NCI-H2081 treated with DMSO at 0.1 percent for 48 hours (cell line): ENCODE results near the gene DES.

Source experiments
- DNase-seq: peaks from one replicate; lab custom pipeline; 2025; lab: John Stamatoyannopoulos, UW

The DES gene

DNA sequence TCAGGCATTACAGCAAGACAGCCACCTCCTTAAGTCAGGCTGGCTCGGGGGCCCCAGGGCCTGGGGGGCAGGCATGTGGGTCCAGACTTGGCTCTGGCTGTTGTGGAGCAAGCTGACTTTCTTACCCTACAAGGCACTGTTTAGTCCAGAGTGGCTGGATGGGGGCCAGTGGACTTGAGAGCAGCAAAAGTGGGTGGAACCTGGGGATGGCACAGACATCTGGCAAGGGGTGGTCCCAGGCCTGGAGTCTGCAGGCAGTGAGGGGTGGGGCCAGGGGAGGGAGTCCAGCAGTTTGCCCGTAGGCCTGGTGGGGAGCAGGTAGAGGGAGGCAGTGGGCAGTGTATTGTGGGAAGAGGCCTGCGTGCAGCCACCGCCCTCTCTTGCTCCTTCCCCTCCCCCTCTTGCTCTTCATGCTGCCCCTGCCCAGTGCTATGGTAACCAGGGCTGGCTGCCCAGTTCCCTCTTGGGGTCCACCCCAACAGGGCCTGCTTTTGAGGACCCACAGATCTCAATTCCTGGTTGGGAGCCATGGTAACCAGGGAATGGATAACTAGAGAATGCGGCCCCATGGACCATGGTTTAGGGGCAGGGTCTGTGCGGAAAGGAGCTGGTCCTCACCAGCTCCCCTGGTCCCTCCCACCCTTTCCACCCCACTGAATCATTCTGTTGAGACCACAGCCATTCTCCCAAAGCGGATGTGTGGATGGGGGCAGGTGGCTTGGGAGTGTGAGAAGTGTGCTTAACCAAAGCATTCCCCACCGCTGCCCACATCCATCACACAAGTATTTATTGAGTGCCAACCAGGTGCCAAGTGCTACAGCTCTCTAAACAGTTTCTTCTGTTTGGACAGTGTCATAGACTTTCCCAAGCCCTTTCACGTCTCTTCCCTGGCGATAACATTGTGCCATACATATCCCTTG, 35.8 kb downstream of the DES start:
- DNase-seq: no peak

DNA sequence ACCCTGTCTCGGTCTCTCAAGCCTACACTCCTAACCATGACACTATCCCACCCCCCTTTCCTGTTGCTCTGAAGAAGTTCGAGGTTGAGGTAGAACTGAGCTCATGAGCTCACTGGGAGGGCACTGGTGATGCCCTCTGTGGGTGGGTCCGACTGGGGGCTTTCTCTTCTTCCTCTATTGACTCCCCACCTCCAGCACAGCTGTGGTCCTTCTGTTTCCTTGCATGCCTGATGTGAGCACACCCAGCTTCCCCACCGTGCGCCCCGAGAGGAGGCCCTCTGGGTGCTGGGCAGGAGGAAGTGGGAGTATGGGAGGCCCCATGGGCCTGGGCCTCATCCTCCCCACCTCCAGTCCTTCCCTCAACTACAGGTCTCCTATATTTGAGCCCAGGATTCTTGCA, 37.4 kb downstream of the DES start:
- DNase-seq: no peak

DNA sequence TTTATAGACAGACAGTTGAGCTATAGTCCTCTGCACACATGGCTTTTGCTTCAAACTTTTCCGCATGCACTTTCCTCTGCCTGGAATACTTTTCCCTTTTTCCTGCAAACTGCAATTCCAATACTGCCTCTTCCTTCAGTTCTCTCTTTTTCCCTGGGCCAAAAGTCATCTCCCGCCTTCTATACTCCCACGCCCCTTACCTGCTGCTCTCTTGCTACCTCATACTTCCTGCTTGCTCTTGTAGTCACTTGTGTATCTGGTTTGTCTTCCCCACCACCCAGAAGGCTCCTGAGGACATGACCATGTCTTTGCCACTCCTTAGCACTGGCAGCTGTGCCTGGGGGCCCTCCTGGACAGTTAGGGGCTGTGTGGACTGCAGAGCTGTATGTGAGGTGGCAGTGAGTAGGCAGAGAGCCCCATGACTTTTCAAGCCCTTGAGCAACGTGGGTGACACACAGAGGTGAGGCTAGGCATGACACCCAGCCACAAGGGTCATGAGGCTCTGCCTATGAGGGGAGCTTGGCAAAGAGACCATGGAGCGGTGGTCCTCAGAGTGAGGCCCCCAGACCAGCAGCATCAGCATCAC, 39.7 kb downstream of the DES start:
- DNase-seq: no peak

DNA sequence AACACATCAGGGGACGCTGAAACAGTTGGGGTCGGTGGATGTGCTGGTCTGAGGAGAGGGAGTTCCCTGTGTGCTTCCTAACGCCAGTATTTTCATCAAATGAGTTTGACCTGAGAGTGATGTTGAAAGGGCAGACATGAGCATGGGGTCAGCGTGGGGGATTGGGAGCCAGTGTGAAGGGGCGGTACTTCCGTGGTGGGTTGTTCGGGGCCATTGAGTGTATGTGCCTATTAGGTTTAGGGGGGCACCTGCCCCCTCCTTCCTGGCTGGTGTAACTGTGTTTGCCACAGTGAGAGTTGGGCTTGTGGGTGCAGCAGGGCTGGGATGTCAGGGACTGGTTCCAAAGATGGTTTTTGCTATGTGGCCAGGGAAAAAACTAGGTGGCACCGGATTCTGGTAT, 40.8 kb downstream of the DES start:
- no peak for DNase-seq

DNA sequence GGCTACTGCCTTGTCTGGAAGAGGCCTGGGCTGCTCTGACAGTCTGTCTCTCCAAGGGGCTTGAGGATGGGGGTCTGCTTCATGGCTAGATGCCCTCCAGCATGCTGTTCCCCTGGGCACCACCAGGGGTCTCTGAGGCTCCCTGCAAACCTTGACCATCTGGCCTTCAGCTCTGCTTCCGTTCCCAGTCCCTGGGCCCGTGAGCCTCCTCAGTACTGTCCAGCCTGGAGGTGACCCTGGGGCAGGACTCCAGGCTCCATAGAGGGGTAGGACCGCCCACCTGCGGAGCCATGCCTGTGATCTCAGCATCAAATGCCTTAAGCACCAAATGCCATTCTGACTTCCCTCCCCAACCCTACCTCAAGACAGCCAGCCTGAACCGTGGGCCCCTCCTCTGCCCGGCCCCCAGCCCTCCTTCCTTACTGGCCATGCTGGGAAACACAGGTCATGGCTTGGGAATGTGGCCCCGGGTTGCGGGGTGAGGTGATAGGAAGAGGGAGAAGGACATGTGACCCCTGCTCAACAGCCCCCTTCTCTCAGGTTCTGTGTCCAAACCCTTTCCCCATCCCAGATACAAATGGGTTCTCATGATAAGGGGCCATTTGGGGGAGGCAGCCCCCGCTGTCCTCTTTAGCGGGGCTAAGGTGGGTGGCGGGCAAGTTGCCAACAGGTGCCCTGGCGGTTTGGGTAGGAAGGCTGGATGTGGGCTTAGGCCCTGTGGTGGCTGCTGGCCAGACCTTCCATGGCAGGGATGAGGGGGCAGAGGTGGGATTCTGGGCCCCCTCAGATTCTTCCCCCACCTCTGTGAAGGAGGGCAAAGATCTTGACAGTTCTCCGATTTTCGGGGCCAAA, 41.5 kb downstream of the DES start:
- no peak for DNase-seq

DNA sequence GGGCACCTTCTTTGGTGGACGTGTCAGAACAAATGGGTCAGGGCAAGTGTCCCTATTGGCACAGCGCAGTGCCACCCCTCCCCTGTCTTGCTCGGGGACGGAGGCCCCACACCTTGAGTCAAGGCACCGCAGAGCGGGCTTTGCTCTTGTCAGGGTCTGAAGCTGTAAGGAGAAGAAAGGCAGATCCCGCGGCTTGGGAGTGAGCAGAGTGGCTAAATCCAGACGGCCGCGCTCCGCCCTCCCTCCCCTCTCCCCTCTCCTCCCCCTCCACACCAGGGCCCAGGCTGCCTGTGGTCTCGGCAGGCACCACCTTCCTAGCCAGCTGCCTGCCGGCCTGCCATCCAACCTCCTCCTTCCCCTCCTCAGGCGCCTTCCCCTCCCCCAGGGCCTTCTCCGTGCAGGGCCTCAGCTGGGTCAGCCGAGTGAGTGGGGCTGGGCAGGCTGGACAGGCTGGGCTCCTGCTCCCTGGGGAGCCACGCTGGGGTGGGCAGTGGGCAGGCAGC, 42.3 kb downstream of the DES start:
- DNase-seq: no peak

DNA sequence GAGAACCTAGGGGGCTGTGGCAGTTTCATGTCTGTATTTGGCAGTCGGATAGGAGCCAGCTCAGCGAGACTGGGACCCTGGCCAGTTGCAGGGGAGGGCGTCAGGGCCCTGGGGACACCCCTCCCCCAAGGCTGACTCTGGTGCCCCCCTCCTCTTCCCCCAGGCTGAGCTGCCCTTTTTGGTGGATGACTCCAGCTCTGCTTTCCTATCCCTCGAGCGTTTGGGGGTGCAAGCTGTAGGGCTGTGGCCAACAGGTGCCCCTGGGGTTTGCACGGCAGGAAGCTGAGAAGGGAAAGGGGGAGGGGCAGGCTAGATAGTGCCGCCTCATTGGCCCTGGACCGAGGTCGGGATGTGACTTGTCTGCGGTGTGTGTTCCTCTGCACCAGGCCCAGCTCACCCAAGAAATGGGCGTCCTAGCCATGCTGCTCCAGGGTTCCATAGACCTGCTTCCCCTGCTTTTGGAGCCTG, 42.9 kb downstream of the DES start:
- no peak for DNase-seq

DNA sequence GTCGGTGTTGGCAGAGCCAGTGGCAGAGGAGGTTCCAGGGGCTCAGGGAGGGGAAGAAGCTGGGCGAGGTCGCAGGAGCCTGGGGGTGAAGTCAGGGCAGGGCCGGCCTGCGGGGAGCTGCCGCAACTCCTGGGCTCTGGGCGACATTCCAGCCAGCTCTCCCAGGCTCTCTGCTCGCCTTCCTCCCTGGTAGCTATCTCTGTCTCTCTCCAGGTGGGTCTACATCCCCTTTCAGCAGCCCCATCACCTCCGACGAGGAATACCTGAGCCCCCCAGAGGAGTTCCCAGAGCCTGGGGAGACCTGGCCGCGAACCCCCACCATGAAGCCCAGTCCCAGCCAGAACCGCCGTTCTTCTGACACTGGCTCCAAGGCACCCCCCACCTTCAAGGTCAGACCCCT, 43.5 kb downstream of the DES start:
- DNase-seq: no peak

DNA sequence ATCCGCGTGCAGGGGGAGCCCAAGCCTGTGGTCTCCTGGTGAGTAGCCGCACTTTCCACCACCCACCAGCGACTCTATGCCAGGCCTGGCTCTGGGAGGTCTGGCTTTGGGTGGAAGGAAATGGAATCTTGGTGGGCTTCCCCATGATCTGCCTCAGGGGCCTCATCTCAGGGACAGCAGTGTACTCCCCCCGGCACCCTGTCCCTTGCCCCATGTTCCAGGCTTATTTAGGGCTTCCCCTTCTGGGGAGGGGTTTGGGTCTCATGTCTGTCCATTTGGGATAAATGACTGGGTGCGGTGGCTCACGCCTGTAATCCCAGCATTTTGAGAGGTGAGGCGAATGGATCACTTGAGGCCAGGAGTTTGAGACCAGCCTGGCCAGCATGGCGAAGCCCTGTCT, 44.2 kb downstream of the DES start:
- no peak for DNase-seq

DNA sequence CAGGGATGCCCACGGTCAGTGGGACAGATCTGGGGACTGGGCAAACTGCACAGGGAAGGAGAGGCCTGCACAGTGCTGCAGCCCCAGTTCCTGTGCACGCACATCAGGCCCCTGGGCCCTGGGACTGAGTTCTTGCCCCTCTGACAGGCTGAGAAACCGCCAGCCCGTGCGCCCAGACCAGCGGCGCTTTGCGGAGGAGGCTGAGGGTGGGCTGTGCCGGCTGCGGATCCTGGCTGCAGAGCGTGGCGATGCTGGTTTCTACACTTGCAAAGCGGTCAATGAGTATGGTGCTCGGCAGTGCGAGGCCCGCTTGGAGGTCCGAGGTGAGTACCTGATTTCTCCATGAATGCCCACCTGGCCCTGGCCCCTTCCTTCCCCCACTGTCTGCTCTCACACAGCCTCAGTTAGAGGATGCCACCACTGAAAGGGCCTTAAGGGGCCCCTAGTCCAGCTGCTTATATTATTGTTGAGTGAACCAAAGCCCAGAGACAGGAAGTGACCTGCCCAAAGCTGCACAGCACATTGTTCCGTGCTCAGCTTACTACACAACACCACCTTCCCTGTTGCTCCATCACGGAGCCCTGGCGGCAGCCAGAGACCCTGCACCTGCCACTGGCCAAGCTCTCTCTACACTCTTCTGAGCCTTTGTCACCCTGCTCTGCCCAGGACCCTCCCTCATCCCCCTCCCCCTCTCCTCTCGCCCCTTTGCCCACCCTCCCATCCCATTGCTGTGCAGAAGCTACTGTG, 46.3 kb downstream of the DES start:
- DNase-seq: no peak

DNA sequence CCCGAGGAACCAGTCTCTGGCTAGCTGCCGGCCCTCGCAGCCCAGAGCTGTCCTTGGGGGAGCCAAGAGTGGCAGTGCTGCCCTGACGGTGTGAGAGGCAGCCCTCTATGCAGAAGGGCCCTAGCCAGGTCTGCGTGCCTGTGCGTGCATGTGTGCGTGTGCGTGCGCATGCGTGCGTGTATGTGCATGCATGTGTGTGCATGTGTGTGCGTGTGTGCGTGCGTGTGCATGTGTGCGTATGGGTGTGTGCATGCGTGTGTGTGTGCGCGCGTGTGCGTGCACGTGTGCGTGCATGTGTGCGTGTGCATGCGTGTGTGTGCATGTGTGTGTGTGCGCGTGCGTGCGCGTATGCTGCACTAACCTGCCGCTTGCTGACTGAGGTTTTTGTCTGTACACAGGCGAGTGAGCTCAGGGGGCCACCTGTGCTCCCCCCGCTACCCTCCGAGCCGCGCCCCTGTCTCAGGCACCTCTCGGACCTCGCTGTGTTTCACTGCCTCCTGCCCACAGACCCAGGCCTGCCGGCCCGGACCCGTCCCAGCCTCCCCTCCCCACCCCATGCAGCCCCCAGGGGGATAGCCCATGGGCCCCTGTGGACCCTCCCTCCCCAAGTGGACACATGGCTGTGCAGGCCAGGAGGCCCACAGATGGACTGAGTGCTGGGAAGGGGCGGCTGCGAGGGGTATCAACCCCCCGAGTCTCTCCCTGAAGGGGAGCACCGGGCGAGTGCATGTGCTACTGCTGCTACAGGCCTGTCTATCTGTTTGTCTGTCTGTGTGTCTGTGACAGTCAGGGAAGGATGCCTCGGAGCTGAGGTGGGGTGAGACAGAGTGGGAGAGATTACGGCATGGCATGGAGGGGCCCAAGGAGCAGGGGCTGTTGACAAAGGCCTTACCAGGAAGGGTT, 47.7 kb downstream of the DES start:
- no peak for DNase-seq

DNA sequence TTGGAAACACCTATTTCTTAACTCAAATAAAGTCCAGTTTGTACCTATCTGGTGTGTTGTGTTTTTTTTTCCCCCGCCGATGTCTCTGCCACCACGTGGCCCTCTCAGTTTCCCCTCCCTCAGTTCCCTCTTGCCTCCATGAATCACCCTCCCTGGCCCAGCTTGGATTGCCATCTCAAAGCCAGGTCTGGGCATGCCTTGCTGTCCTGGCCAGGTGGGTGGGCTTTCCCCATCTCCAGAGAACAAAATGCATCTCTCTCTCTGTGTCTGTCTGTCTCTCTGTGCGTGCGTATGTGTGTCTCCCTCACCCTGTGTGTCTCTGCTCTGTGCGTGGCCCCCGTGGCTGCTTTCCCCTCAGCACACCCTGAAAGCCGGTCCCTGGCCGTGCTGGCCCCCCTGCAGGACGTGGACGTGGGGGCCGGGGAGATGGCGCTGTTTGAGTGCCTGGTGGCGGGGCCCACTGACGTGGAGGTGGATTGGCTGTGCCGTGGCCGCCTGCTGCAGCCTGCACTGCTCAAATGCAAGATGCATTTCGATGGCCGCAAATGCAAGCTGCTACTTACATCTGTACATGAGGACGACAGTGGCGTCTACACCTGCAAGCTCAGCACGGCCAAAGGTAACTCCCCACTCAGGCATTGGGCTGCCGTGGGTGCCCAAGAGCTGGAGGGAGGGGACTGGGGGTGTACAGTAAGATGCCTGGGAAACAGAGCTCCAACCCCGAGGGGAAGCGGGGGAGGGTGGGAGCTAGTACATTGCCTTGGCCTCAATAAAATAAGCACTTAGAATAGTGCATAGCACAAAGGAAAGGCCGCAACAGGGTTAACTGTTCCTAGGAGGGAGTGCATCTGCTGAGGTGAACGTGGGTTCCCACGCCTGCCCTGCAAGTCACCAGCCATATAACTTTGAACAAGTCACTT, 48.9 kb downstream of the DES start:
- no peak for DNase-seq

DNA sequence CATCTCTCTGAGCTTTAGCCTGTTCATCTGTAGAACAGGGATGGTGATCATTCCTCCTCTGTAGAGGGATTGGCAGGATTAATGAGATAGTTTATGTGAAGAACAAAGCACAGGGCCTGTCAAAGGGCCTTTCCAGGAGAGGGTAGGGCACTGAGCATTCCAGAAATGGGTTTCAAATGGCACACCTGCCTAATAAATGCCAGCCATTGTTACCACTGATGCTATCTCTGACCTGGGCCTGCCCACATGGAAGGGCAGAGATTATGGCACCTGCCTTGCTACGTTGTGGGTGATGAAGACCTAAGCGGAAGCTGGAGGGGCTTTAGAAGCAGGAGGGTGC, 49.5 kb downstream of the DES start:
- no peak for DNase-seq

DNA sequence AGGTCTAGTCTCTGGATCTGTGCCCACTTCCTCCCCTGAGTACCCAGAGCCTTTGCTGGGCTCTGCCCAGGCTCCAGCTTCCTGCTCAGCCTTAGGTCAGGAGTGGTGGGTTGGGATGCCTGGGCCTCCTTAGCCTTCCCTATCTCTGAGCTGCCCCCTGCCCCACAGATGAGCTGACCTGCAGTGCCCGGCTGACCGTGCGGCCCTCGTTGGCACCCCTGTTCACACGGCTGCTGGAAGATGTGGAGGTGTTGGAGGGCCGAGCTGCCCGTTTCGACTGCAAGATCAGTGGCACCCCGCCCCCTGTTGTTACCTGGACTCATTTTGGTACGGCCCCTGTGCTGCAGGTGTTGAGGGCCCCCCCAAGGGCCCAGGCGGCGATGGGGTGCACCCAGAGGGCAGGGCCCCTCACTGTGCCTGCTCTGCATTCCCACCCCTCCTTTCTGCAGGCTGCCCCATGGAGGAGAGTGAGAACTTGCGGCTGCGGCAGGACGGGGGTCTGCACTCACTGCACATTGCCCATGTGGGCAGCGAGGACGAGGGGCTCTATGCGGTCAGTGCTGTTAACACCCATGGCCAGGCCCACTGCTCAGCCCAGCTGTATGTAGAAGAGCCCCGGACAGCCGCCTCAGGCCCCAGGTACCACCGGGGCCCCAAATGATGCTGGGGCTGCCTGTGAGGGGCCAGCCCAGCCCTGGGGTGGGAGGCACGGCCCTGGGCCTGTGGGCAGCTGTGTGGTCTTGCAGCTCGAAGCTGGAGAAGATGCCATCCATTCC, 50.4 kb downstream of the DES start:
- DNase-seq: no peak

DNA sequence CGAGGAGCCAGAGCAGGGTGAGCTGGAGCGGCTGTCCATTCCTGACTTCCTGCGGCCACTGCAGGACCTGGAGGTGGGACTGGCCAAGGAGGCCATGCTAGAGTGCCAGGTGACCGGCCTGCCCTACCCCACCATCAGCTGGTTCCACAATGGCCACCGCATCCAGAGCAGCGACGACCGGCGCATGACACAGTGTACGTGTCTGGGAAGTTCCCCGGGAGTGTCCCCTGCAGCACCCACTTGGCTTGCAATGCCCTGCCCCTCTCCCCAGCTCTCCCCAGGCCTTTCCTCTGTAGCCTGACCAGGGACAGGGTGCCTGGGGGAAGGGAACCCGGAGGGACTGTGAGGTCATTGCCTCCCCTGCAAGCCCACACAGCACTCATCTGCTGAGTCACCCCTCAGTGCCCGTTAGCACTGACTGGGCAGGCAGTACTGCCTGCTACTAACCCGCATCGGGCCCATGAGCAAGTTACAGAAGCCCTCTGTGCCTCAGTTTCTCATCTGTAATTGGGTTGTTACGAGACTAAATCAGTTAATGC, 51.1 kb downstream of the DES start:
- no peak for DNase-seq

DNA sequence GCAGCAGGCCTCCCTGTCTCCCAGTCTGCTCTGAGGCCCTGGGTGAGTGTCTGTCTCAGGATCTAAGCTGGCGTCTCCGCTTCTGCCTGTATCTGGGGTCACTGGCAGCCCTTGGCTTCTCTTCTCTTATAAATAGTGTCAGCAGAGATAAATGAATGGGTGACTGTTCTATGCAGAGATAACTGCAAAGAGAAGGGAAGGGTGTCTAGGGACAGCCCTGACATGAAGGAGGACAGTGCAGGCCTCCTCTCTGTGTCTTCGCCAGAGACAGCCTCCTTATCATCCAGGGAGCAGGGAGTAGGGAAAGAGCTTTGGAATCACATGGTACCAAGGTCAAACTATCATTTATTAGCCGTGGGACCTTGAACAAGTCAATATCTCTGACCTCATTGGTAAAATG, 52.3 kb downstream of the DES start:
- DNase-seq: no peak

DNA sequence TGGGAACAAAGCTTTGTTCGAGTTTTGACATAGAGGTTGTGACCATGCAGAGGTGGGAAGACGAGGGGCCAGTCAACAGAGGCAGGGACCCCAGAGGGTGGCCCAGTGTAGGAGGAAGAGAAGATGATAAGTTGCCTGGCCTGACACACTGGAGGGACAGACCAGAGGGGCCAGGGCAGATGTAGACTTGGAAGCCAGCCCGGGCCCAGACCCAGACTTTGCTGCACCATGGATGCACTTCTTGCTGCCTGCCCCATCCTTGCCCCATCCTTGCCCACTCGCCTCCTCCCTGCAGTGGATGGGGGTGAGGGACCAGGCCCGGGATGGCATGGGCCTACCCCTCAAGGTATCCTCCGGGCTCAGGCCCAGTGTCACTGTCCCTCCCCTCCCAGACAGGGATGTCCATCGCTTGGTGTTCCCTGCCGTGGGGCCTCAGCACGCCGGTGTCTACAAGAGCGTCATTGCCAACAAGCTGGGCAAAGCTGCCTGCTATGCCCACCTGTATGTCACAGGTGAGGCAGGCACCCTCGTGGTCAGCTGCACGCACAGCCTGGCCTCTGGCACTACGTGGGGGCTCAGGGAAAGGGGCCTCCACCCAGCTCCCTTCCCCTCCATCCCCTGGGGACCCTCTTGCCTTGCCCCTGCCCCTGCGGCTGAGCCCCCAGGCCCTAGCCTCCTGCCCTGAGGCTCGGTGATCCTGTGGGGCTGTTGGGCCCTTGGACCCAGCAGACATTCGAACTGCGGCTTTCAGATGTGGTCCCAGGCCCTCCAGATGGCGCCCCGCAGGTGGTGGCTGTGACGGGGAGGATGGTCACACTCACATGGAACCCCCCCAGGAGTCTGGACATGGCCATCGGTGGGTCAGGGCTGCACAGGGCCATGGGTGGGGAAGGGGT, 53.5 kb downstream of the DES start:
- no peak for DNase-seq
